B cell (primary cell): ENCODE measurements around the gene PSMA2.

ENCODE experiments used
- EZH2 ChIP-seq: IDR thresholded peaks from 2 replicates; pipeline ENCODE4 v1.6.1; 2012; ENCODE audit warnings: borderline replicate concordance, low read depth, mild to moderate bottlenecking, moderate library complexity, low read length; ENCODE audit not compliant: insufficient read depth, poor library complexity, severe bottlenecking
- TF ChIP-seq, protein P1 (sequence below): fragments of 200-600 bp; IDR thresholded peaks from one replicate; pipeline ENCODE4 v1.8.0; 2022; ENCODE audit warnings: antibody characterized with exemption, mild to moderate bottlenecking

DNA sequence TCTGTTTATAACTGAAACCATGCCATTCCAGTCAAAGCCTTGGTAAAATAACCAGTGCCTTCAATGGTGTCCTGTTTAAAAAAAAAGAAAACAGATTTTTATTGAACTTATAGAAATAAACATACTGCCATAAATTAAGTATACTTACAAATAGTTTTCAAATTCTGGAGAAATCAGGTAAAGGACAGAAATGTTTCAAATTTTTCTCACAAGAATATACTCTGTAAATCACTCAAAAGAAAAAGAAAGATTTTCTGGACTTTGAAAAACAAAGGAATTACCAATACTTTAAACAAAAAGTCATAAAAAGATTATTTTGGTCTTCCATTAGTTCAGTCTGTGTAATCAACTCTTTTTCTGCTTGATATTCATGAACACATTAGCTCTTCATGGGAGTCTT lies 24.1 kb upstream of the PSMA2 start:
- TF ChIP-seq, protein P1, sequence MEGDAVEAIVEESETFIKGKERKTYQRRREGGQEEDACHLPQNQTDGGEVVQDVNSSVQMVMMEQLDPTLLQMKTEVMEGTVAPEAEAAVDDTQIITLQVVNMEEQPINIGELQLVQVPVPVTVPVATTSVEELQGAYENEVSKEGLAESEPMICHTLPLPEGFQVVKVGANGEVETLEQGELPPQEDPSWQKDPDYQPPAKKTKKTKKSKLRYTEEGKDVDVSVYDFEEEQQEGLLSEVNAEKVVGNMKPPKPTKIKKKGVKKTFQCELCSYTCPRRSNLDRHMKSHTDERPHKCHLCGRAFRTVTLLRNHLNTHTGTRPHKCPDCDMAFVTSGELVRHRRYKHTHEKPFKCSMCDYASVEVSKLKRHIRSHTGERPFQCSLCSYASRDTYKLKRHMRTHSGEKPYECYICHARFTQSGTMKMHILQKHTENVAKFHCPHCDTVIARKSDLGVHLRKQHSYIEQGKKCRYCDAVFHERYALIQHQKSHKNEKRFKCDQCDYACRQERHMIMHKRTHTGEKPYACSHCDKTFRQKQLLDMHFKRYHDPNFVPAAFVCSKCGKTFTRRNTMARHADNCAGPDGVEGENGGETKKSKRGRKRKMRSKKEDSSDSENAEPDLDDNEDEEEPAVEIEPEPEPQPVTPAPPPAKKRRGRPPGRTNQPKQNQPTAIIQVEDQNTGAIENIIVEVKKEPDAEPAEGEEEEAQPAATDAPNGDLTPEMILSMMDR: no peak
- TF ChIP-seq EZH2: no peak
